ENCODE results near the gene LHFPL3.

DNA sequence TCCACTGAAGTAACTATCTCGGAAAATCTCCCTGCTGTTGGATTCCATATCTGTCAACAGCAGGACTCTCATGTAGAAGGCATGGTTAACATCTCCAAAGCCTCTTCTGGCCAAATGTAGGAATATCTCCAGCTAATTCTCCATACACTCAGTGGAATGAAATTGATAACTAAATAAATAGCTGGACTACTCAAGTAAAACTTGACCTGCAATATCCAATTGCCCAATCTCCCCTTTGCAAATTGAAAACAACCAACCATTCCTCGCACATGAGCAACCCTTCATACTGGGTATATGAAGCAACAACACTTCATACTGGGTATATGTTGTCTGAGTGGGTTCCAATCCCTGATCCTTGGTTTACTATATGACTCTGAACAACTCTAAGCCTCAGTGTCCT, 580.2 kb downstream of the LHFPL3 start:
- TF ChIP-seq, protein P1, sequence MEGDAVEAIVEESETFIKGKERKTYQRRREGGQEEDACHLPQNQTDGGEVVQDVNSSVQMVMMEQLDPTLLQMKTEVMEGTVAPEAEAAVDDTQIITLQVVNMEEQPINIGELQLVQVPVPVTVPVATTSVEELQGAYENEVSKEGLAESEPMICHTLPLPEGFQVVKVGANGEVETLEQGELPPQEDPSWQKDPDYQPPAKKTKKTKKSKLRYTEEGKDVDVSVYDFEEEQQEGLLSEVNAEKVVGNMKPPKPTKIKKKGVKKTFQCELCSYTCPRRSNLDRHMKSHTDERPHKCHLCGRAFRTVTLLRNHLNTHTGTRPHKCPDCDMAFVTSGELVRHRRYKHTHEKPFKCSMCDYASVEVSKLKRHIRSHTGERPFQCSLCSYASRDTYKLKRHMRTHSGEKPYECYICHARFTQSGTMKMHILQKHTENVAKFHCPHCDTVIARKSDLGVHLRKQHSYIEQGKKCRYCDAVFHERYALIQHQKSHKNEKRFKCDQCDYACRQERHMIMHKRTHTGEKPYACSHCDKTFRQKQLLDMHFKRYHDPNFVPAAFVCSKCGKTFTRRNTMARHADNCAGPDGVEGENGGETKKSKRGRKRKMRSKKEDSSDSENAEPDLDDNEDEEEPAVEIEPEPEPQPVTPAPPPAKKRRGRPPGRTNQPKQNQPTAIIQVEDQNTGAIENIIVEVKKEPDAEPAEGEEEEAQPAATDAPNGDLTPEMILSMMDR (IDR thresholded peaks at IDR 0.05; ENCODE audit: low read length) = no peak
- TF ChIP-seq EZH2phosphoT487 (IDR thresholded peaks at IDR 0.05; ENCODE audit: low read length) (no peak), EZH2 (optimal IDR thresholded peaks at IDR 0.05; ENCODE audit: low read depth, low read length) (no peak)
